Neural cell (in vitro differentiated cells): ENCODE results near the gene HOXA2.

ENCODE experiments used
- CTCF ChIP-seq: fragments of 450-650 bp; IDR thresholded peaks from 2 replicates; pipeline ENCODE4 v1.5.1; 2014; ENCODE audit warnings: antibody characterized with exemption, mild to moderate bottlenecking, moderate library complexity; ENCODE audit not compliant: poor library complexity, severe bottlenecking
- EP300 ChIP-seq: fragments of 450-650 bp; conservative IDR thresholded peaks from 2 replicates; pipeline ENCODE4 v1.6.1; 2014; ENCODE audit warnings: antibody characterized with exemption, mild to moderate bottlenecking, moderate library complexity; ENCODE audit not compliant: poor library complexity, severe bottlenecking
- EZH2 ChIP-seq: fragments of 200-600, 300-800 bp; shearing (Covaris generic), sonication (generic); IDR thresholded peaks from 2 replicates; pipeline ENCODE4 v1.6.1; 2014; ENCODE audit warnings: antibody characterized with exemption, low read length, borderline replicate concordance, mild to moderate bottlenecking; ENCODE audit not compliant: insufficient read depth, poor library complexity, severe bottlenecking
- POLR2AphosphoS5 ChIP-seq: IDR thresholded peaks from 2 replicates; pipeline ENCODE4 v1.6.1; 2012
- REST ChIP-seq: IDR thresholded peaks from 2 replicates; pipeline ENCODE4 v1.6.1; 2012; ENCODE audit warnings: borderline replicate concordance

- no peak for TF ChIP-seq REST
- peak; percentile 85 for TF ChIP-seq CTCF
- TF ChIP-seq POLR2AphosphoS5: peak; percentile 31
- no peak for TF ChIP-seq EP300
- peak; percentile 36 for TF ChIP-seq EZH2
These were observed 48.3 kb upstream of the HOXA2 start for GRCh38 chr7:27150568-27151340.
